K562 (cell line): Measurements from ENCODE around the gene FILIP1L. TPM values are rescaled to one million over a fixed set of nuclear protein-coding genes. Genes with fewer than 3 reads are reported as not detected.

Experiments
- ATAC-seq: fragments of 200-7000 bp; cut with Tn5 transposase; 3 replicates; pipeline ENCODE4 v1.9.1; 2020; ENCODE audit warnings: moderate library complexity
- BruUV-seq: library from RNA; stranded (reverse); fragments of 400-500 nt; replicated peaks from 2 replicates; lab custom pipeline; 2021; lab: Mats Ljungman, UMichigan
- CTCF ChIA-PET: fragments of 300-600 bp; formaldehyde crosslinking; extraction: SDS; loops from one replicate; lab custom pipeline; 2021; ENCODE audit warnings: low intra/inter-chr PET ratio; lab: Yijun Ruan, JAX
- POLR2A ChIA-PET: fragments of 300-600, 350-650 bp; sonication (Branson Sonifier 250); formaldehyde crosslinking; extraction: SDS; loops from one replicate; lab custom pipeline; 2021; ENCODE audit warnings: antibody characterized with exemption, inconsistent platforms; lab: Yijun Ruan, JAX
- DNase-seq, 4 experiments: peaks; one replicate each; pipeline versions ENCODE4 v3.0.0 to v3.0.0-alpha.2; 2011 to 2018; ENCODE audit warnings: low spot score in 3 of 4, mixed read lengths in 3 of 4; ENCODE audit errors: extremely low read depth in 1 of 4
- FAIRE-seq: peaks from 2 replicates; lab custom pipeline; 2011; peaks lifted over from hg19 to GRCh38; lab: Jason Lieb, UNC
- H2AFZ ChIP-seq: 2 replicates; pipeline ENCODE4 v1.6.0; 2011; ENCODE audit warnings: low read depth, low read length, control low read depth, inconsistent platforms
- H3K27ac ChIP-seq: fragments of 200-600 bp; 3 replicates; pipeline ENCODE4 v1.8.0; 2011; ENCODE audit warnings: low read depth, mild to moderate bottlenecking, control low read depth, inconsistent platforms, low read length, moderate library complexity, mixed read lengths; ENCODE audit errors: extremely low read depth
- H3K27me3 ChIP-seq, 2 experiments: fragments of 300-600 bp in 1 of 2; 2 replicates in 1 of 2; 3 replicates in 1 of 2; pipeline versions ENCODE4 v1.6.0 to v1.8.0; 2011; ENCODE audit warnings: inconsistent platforms in 2 of 2, low read length in 2 of 2, mild to moderate bottlenecking in 1 of 2, mixed read lengths in 1 of 2, moderate library complexity in 1 of 2; ENCODE audit not compliant: control insufficient read depth in 2 of 2, insufficient read depth in 2 of 2
- H3K36me3 ChIP-seq: fragments of 300-600 bp; 3 replicates; pipeline ENCODE4 v1.8.0; 2011; ENCODE audit warnings: mild to moderate bottlenecking, low read length, inconsistent platforms; ENCODE audit not compliant: control insufficient read depth, insufficient read depth
- H3K4me1 ChIP-seq, 2 experiments: fragments of 200-600 bp in 1 of 2; replicated peaks in 1 of 2; 2 replicates in 1 of 2; 3 replicates in 1 of 2; pipeline versions ENCODE4 v1.5.1 to v1.8.0; 2011; ENCODE audit warnings: inconsistent platforms in 2 of 2, low read length in 2 of 2, mild to moderate bottlenecking in 1 of 2, mixed read lengths in 1 of 2, moderate library complexity in 1 of 2; ENCODE audit not compliant: control insufficient read depth in 2 of 2, insufficient read depth in 2 of 2
- H3K4me2 ChIP-seq: 2 replicates; pipeline ENCODE4 v1.6.1; 2011; ENCODE audit warnings: low read length, control low read depth, inconsistent platforms, mixed read lengths; ENCODE audit not compliant: insufficient read depth
- H3K4me3 ChIP-seq: fragments of 200-600 bp; sonication (generic), shearing (Covaris generic); 2 replicates; pipeline ENCODE4 v1.5.1; 2016; ENCODE audit warnings: control low read depth, inconsistent platforms
- H3K79me2 ChIP-seq: fragments of 200-600 bp; 3 replicates; pipeline ENCODE4 v1.8.0; 2011; ENCODE audit warnings: low read length, inconsistent platforms; ENCODE audit not compliant: control insufficient read depth, insufficient read depth
- H3K9ac ChIP-seq, 2 experiments: 2 replicates each; pipeline versions ENCODE4 v1.6.0 to v1.6.1; 2011; ENCODE audit warnings: low read depth in 2 of 2, low read length in 2 of 2, control low read depth in 1 of 2, inconsistent platforms in 1 of 2, mild to moderate bottlenecking in 1 of 2, mixed read lengths in 1 of 2; ENCODE audit not compliant: insufficient read depth in 1 of 2
- H3K9me1 ChIP-seq: one replicate; pipeline ENCODE4 v1.6.0; 2011; ENCODE audit warnings: inconsistent platforms, mild to moderate bottlenecking, low read length, moderate library complexity; ENCODE audit not compliant: control insufficient read depth, insufficient read depth
- H3K9me3 ChIP-seq: replicated peaks from 2 replicates; pipeline ENCODE4 v1.5.1; 2011; ENCODE audit warnings: low read depth, low read length, inconsistent platforms; ENCODE audit not compliant: control insufficient read depth, insufficient read depth
- H4K20me1 ChIP-seq: replicated peaks from 2 replicates; pipeline ENCODE4 v1.6.1; 2011; ENCODE audit warnings: low read length, inconsistent platforms, mixed read lengths; ENCODE audit not compliant: control insufficient read depth, insufficient read depth
- EGR1 ChIP-seq: fragments of 450-650 bp; conservative IDR thresholded peaks from 2 replicates; pipeline ENCODE4 v1.6.1; 2017; ENCODE audit warnings: mild to moderate bottlenecking
- ERF ChIP-seq: fragments of 450-650 bp; formaldehyde crosslinking; IDR thresholded peaks from 2 replicates; pipeline ENCODE4 v1.4.0; 2020; ENCODE audit warnings: mild to moderate bottlenecking, mixed read lengths
- EZH2 ChIP-seq: IDR thresholded peaks from 2 replicates; pipeline ENCODE4 v1.6.1; 2012; ENCODE audit warnings: low read depth, mild to moderate bottlenecking, inconsistent platforms, low read length, borderline replicate concordance
- FOXO4 ChIP-seq: fragments of 450-650 bp; formaldehyde crosslinking; IDR thresholded peaks from 2 replicates; pipeline ENCODE4 v1.4.0; 2020; ENCODE audit warnings: mild to moderate bottlenecking, moderate library complexity
- GTF2F1 ChIP-seq: IDR thresholded peaks from 2 replicates; pipeline ENCODE4 v1.6.1; 2011; ENCODE audit warnings: low read depth, low read length, improper control_type of control experiment
- IRF1 ChIP-seq: sonication (generic); formaldehyde crosslinking; IDR thresholded peaks from 2 replicates; pipeline ENCODE4 v1.8.0; 2022; ENCODE audit warnings: missing genetic modification reagents, mild to moderate bottlenecking, borderline replicate concordance
- POLR3G ChIP-seq: IDR thresholded peaks from 2 replicates; pipeline ENCODE4 v1.6.1; 2011; ENCODE audit not compliant: insufficient read length, insufficient replicate concordance; ENCODE audit errors: extremely low read depth
- PTTG1 ChIP-seq: fragments of 450-650 bp; IDR thresholded peaks from 2 replicates; pipeline ENCODE4 v1.6.1; 2016; ENCODE audit warnings: low read depth, mild to moderate bottlenecking, missing genetic modification characterization, missing compliant biosample characterization
- USF2 ChIP-seq: sonication (generic); formaldehyde crosslinking; IDR thresholded peaks from 2 replicates; pipeline ENCODE4 v1.5.0; 2020; ENCODE audit warnings: missing genetic modification reagents
- ZNF134 ChIP-seq: fragments of 250-450 bp; sonication (Bioruptor Pico); conservative IDR thresholded peaks from 2 replicates; pipeline ENCODE4 v1.4.0; 2020
- ZNF212 ChIP-seq: fragments of 450-650 bp; formaldehyde crosslinking; IDR thresholded peaks from 2 replicates; pipeline ENCODE4 v1.4.0; 2020; ENCODE audit warnings: mild to moderate bottlenecking
- WGBS: fragments of 100-300 bp; shearing (Covaris generic); methylation state at CpG from one replicate; pipeline ENCODE4 v1.1.6; 2016; ENCODE audit warnings: low coverage, mixed read lengths; ENCODE audit not compliant: insufficient coverage; ENCODE audit errors: missing lambda C conversion rate; 5-methylcytosine and 5-hydroxymethylcytosine counted together
- in situ Hi-C: fragments of 300-500 bp; cut with MboI; formaldehyde crosslinking; loops from 4 replicates; pipeline ENCODE4 v1.15.0; 2018; ENCODE audit warnings: inconsistent platforms, mixed read lengths
- intact Hi-C: fragments of 100-400 bp; cut with micrococcal nuclease; formaldehyde crosslinking; loops from 2 replicates; pipeline ENCODE4 v1.14.2; 2022
- polyA plus RNA-seq, 8 experiments: library from polyadenylated mRNA; depleted of rRNA in 4 of 8; stranded (reverse) in 5 of 8; unstranded in 3 of 8; fragments of >200 nt; fragmentation: Nextera tagmentation in 2 of 8; fragmentation: Illumina TruSeq in 1 of 8; extraction: Ambion mirVana in 2 of 8; extraction: Trizol in 1 of 8; gene quantifications; 2 replicates each; pipeline versions ENCODE4 v1.2.1 to v1.2.3, GENCODE V29; 2011 to 2014; ENCODE audit warnings: inconsistent platforms in 1 of 8, missing spikeins in 1 of 8
- total RNA-seq, 7 experiments: library from RNA; depleted of rRNA in 6 of 7; stranded (reverse); fragments of >200 nt in 6 of 7; fragmentation: Illumina TruSeq in 2 of 7; extraction: Trizol in 2 of 7; gene quantifications; 2 replicates each; pipeline versions ENCODE4 v1.2.1 to v1.2.3, GENCODE V29; 2011 to 2021; ENCODE audit warnings: low replicate concordance in 1 of 7

Gene FILIP1L
- total and polyA plus RNA-seq, 9 of the 15 experiments (the other 6 are each of a cell fraction or from before 2014, with no cell fraction given) = 0.50 to 2.1 (median 1.1) TPM

- POLR2A ChIA-PET = no interaction called here
- no peak overlapping the region for H3K4me3 ChIP-seq
- peaks cover 6% of the 10 kb centered on the region for H3K79me2 ChIP-seq
- H3K36me3 ChIP-seq = peaks cover 1% of the 10 kb centered on the region; the same call in 1 of the 3 replicates
- H3K9me1 ChIP-seq = no peaks in the 10 kb centered on the region
- H2AFZ ChIP-seq = no peak overlapping the region
- BruUV-seq = no TSS peak
- H3K27ac ChIP-seq = no peak overlapping the region
- H3K9me3 ChIP-seq = no peaks in the 10 kb centered on the region
- H4K20me1 ChIP-seq = no peaks in the 10 kb centered on the region; the same call in 1 of the 2 replicates
- TF ChIP-seq EZH2 (no peak), USF2 (CRISPR knock-in tag) (no peak), GTF2F1 (no peak), EGR1 (no peak), PTTG1 (tag) (no peak), ERF (CRISPR knock-in tag) (no peak), FOXO4 (CRISPR knock-in tag) (no peak), POLR3G (no peak), ZNF134 (no peak), ZNF212 (CRISPR knock-in tag) (no peak), IRF1 (CRISPR knock-in tag) (no peak)
- TF ChIP-seq, all 486 proteins: peak for 0
- Histone ChIP-seq H3K9ac (no peak overlapping the region), H3K27me3 (no peaks in the 10 kb centered on the region), H3K4me1 (no peaks in the 10 kb centered on the region), H3K4me2 (no peak overlapping the region)
- DNase-seq (no peak), FAIRE-seq (no peak), ATAC-seq (no peak)
- CTCF ChIA-PET = no interaction called here
- in situ Hi-C loops (no loop called here), intact Hi-C loops (no loop called here)
- WGBS = 67% methylated on average over 1 of the region's 1 CpG
Observed at GRCh38 chr3:99861216-99861615, 253.1 kb downstream of the FILIP1L start.
